ENCODE measurements around the gene NLN.
"Not testable (repeated sequence)": the region's sequence is repeated elsewhere in the genome, so short reads cannot be mapped to it uniquely, and the experiment has no call there.

Gene NLN

DNA sequence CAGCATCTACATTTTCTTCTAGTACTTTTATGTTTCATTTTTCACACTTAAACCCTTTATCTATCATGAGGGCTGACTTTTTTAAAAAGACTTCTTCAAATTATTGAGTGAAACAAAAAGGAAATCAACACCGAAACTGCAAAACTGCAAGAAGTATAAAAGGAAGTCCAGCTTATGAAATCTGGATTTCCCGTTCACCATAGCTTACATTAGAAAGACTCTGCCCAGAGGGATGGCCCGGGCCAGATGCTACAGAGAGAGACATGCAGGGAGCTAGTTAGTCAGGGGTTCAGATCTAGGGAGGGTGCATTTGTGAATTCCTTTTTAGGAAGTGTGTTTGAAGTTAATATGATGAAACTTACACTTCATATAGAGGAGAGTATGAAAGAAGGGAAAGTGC is 10.0 kb downstream of the NLN start:
- not testable (repeated sequence) for DNase-seq (ENCODE audit: low read depth)

DNA sequence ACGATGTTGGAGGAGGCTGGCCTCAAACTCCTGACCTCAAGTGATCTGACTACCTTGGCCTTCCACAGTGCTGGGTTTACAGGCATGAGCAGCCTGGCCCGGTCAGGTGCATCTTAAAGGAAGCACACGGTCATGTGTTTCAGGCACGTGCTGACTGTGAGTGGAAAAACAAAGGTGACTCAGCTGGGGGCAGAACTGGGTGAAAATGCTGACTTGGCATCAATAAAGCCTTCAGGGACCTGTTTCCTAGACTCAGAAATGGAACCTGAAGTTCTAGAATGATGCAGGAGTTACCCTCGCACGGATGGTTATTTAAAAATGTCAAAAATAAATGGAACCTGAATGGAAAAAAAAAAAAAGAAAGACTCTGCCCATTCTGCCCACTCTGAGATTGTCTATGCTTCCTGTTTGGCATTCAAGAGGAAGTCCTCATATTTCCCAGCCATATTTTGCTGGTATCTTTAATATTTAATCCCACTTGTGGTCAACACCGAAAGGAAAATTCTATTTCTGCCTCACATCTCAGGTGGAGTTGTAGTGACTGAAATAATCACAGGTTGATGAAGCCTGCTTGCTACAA is 12.3 kb downstream of the NLN start:
- not testable (repeated sequence) for DNase-seq (ENCODE audit: low read depth)

DNA sequence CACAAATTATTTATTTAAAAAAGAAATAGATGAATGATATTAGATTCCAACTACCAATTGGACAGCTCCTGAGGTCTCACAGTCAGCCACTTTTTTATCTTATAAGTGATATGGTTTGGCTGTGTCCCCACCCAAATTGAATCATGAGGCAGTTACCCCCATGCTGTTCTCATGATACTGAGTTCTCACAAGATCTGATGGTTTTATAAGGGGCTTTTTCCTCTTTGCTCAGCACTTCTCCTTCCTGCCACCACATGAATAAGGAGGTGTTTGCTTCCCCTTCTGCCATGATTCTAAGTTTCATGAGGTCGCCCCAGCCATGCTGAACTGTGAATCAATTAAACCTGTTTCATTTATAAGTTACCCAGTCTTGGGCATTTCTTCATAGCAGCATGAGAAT is 12.9 kb downstream of the NLN start:
- no peak for DNase-seq (ENCODE audit: low read depth)

DNA sequence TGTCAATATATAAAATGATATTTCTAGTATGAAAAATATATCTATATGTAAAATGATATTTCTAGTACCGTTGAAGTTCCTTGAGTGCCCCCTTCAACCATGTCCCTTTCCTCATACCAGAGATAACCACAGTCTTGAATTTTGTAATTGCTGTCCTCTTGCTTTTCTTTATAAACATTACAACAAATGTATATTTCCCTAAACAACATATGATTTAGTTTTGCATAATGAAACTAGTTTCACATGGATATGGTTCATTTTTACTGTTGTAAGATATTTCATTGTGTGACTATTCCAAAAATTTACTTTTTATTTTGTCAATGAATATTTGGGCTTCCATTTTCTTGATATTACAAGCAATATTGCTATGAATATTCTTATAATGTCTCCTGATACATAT is 14.0 kb downstream of the NLN start:
- DNase-seq (ENCODE audit: low read depth), result no peak

DNA sequence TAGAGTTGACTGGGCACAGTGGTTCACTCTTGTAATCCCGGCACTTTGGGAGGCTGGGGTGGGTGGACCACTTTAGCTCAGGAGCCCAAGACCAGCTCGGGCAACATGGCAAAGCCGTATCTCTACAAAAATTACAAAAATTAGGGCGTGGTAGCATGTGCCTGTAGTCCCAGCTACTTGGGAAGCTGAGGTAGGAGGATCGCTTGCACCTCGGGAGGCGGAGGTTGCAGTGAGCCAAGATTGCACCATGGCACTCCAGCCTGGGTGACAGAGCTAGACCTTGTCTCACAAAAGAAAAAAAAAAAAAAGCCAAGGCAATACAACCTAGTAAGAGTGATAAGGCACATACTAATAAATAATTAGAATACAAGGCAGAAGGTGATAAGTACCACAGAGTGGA is 15.8 kb downstream of the NLN start:
- DNase-seq (ENCODE audit: low read depth), result no peak

DNA sequence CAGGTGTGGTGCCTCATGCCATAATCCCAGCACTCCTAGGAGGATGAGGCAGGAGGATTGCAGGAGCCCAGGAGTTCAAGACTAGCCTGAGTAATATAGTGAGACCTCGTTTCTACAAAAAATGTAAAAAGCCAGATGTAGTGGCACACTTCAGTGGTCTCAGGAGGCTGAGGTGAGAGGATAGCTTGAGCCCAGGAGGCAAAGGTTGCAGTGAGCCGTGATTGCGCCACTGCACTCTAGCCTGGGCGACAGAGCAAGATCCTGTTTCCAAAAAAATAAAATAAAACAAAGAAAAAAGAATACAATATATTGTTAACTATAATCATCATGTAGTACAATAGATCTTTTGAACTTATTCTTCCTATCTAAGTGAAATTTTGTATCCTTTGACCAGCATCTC is 16.3 kb downstream of the NLN start:
- no peak for DNase-seq (ENCODE audit: low read depth)

DNA sequence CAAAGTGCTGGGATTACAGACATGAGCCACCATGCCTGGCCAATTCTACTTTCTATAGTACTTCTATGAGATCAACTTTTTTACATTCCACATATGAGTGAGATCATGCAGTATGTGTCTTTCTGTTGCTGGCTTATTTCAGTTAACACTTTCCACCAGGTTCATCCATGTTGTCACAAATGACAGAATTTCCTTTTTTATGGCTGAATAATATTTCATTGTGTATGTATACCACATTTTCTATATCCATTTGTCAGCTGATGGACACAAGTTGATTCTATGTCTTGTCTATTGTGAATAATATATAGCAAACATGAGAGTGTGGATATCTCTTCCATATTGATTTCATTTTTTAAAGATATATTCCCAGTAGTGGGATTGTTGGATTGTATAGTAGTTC is 17.2 kb downstream of the NLN start:
- no peak for DNase-seq (ENCODE audit: low read depth)

DNA sequence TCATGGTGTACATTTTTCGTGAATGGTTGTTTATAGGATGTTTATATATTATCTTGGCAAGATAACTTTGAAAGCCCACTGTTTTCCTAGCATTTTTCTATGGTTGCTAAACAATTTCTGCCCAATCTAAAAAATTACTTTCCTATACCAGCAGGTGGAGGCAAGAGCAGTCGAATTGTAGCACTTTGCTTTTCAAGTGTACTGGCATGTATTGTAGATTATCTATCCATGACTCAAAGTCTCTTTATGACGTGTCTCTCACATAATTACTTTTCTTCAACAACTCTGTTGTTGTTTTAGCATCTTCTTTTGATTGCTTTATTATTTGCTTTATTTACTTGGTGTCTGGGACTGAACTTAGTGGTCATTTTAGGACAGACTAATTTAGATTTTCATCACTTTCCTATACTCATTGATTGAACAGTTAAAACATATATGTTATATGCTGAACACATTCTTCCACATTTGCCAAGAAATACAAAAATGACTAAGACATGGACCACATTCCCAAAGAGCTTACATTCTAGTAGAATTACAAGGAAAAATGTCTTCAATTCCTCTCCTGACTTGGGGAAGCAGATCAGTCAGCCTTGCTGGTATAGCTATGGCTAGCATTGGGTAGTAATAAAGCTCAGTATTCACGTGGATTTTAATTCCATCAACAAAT is 20.7 kb downstream of the NLN start:
- DNase-seq (ENCODE audit: low read depth), result no peak

DNA sequence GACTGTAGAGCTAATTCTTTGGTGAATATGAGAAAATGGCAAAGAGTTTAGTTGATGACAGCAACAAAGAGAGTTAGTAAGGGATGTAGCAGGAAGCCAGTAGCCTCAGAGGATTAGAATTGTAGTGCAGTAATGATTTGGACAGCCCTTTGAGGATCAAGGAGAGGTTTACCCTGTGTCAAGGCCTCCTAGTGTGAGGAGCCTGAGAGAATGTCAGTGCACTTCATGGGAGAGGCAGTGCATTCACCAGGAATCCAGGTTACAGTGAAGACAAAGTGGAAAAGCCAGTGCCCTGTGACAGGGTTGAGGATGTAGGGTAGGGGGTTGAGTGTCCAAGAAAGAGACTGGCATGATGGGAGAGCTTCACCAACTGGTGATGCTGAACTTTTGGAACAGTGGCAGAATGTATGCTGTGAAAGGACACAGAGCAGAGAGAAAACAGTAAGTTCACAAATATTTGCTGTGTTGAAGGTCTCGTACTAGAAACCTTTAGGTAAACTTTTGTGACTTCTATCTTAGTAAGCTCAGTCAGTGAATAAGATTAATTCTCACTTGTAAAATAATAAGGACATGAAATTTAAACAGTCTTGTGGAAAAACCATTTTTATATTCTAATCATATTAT is 27.3 kb downstream of the NLN start:
- DNase-seq (ENCODE audit: low read depth), result no peak

DNA sequence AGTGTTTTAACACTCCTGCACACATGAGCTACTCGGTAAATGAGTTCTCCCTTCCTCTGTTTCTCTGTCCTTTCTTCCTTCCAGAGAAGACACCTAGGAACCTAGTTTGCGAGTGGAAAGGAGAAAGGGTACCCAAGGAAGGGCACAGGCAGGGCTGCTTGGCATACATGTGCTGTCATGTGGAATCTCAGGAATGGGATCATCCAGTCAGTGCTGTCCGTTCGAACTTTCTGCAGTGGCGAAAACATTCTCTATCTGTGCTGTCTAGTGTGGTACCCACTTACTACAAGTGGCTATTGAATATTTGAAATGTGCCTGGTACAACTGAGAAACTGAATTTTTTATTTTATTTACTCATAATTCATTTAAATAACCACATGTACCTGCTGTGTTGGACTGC is 28.0 kb downstream of the NLN start:
- DNase-seq (ENCODE audit: low read depth), result no peak

DNA sequence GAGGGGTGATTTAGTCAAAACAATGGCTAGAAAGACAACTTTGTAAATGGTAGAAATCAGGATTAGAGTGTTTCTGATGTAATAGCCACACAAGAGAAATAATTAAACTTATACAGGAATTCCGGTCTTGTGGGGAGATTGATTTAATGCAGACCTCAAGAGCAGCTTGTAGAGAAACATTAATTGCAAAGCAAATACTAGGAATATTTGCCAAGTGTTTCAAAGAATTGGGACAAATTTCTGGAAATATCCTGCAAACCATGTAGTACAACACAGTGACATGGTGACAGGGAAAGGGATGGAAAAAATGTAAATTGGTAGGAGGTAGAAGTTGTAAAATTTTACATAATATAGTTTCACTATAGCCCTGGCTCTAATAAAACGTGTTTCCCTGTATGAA is 28.9 kb downstream of the NLN start:
- DNase-seq (ENCODE audit: low read depth), result no peak

DNA sequence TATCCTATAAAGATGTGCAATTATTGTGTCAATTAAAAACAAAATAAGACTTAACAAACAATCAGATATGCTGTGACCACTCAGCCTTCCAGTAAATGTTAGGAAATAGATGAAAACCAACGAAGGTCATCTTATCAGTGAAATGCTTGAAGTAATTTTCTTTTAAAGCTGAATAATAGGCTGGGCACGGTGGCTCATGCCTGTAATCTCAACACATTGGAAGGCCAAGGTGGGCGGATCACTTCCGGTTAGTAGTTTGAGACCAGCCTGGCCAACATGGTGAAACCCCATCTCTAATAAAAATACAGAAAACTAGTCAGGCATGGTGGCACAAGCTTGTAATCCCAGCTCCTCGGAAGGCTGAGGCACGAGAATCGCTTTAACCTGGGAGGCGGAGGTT is 31.2 kb downstream of the NLN start:
- DNase-seq (ENCODE audit: low read depth), result no peak

DNA sequence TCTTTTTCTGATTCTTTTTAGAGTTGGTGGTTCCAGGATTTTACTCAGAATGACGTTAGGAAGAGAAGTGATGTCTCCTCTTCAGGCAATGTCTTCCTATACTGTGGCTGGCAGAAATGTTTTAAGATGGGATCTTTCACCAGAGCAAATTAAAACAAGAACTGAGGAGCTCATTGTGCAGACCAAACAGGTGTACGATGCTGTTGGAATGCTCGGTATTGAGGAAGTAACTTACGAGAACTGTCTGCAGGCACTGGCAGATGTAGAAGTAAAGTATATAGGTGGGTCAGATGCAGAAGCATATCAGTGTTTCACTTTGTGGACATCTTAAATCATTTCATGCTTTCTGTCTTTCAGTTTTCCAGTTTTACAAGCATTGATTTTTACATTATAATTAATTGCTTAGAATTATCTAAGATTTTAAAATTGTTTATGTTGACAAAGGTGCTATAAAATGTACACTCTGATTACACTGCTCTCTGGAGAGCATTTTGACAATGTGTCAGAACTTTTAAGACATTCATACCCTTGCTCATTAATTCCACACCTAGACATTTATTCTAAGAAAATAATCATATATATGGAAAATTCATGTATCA is 36.6 kb downstream of the NLN start:
- DNase-seq (ENCODE audit: low read depth), result no peak

DNA sequence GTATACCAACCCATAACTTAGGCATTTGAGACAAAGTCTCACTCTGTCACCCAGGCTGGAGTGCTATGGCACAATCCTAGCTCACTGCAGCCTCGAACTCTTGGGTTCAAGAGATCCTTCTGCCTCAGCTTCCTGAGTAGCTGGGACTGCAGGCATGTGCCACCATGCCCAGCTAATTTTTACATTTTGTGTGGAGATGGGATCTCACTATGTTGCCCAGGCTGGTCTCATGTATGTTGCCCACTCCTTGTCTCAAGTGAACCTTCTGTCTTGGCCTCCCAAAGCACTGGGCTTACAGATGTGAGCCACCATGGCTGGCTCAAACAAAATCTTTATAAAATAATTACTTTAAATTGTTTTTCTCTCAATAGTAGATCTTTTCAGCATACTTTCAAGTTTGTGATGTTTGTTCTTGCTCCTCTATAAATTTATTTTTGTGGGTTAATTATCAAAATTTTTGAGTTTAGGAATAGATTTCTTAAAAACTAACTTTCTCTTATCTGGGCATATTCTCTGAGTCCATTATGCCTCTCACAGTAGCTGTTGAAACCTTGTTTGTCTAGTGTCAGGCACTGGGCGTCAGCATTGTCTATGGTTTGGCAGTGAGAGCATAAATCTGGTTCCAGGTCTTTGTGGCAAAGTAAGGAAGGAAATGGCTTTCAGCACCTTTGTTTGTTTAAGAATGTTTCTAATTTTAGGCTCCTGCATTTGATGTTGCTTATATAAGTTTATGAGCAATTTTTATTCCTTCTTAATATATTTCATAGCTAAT is 38.7 kb downstream of the NLN start:
- DNase-seq (ENCODE audit: low read depth), result peak; percentile 31

DNA sequence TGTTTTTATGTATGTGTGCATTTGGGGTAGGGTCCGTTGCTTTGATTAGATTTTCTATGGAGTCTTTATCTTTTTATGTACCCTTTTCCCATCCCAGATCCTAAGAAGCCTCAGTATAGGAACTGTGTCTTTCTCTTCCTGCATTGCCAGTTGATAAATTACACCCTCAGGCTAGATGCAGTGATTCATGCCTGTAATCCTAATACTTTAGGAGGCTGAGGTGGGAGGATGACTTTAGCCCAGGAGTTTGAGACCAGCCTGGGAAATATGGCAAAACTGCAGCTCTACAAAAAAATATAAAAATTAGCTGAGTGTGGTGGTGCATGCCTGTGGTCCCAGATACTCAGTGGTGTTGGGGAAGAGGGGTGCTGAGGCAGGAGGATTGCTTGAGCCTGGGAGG is 40.2 kb downstream of the NLN start:
- no peak for DNase-seq (ENCODE audit: low read depth)

DNA sequence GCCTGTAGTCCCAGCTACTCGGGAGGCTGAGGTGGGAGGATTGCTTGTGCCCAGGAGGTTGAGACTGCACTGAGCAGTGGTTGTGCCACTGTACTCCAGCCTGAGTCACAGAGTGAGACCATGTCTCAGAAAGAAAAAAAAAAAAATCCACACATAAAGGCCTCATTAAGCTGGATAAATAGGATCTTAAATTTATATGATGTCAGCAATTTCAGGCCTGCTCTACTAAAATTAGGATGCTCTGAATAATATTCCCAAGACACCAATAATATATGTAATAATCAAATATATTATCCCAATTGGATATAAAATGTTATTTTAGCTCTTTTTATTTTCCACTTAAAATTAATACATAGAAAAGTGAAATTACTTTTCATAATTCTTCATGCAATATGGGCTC is 43.6 kb downstream of the NLN start:
- no peak for DNase-seq (ENCODE audit: low read depth)

DNA sequence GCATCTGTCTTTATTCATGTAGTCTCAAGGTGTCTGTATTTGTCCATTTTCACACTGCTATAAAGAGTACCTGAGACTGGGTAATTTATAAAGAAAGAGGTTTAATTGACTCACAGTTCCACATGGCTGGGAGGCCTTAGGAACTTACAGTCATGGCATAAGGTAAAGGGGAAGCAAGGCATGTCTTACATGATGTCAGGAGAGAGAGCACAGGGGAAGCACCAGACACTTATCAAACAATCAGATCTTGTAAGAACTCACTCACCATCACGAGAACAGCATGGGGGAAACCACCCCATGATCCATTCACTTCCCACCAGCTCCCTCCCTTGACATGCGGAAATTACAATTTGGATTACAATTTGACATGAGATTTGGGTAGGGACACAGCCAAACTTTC is 44.2 kb downstream of the NLN start:
- no peak for DNase-seq (ENCODE audit: low read depth)

DNA sequence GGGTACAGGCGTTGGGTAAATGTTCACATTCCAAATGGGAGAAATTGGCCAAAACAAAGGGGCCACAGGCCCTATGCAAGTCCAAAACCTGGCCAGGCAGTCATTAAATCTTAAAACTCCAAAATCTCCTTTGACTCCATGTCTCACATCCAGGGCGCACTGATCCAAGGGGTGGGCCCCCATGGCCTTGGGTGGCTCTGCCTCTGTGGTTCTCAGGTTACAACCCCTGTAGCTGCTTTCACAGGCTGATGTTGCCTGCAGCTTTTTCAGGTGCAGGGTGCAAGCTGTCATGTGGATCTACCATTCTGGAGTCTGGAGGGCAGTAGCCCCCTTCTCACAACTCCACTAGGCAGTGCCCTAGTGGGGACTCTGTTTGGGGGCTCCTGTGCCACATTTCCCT is 44.8 kb downstream of the NLN start:
- no peak for DNase-seq (ENCODE audit: low read depth)

DNA sequence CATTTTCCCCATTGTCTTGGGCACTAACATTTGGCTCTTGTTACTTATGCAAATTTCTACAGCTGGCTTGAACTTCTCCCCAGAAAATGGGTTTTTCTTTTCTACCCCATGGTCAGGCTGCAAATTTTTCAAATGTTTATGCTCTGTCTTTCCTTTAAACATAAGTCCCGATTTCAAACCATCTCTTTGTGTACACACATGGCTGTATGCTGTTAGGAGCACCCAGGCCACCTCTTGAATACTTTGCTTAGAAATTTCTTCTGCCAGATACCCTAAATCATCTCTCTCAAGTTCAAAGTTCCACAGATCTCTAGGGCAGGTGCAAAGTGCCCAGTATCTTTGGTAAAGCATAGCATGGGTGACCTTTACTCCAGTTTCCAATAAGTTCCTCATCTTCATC is 45.6 kb downstream of the NLN start:
- no peak for DNase-seq (ENCODE audit: low read depth)

DNA sequence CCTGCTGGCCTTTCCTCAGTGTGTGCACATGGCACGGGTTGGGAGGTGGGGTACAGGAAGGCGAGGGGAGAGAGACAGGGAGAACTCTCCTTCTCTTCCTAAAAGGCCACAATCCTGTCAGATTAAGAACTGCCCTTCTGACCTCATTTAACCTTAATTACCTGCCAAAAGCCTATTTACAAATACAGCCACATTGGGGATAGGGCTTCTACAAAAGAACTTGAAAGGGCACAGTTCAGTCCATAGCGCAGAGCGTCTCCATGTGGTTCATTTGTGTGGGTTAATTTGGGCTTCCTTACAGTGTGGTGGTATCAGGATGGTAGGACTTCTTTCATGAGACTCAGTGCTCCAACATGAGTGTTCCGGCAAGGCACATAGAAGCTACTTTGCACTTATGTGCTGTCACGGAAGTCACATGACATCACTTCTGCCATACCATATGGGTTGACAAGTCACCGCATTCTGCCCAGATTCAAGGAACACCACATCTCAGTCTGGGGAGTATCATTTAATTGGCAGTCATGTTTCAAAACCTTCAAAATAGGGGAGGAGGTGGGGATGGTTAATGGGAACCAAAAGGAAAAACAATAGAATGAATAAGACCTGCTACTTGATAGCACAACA is 46.8 kb downstream of the NLN start:
- DNase-seq (ENCODE audit: low read depth), result no peak

DNA sequence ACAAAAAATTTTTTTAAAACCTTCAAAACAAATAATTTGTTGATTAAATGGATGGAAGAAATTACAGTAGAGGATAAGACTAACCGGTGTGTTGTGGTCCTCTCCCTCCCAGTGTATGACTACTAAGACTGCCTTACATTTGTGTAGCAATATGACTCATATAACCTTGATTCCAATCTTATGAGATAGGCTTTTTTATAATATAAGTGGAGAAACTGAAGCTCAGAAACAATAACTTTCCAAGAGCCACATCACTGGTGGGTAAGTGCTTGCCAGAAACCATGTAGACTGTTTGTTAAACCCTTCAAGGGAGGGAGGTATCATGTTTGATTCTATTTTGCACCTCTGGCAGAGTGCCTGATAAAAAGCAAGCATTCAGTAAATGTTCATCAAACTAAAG is 47.5 kb downstream of the NLN start:
- DNase-seq (ENCODE audit: low read depth), result no peak

DNA sequence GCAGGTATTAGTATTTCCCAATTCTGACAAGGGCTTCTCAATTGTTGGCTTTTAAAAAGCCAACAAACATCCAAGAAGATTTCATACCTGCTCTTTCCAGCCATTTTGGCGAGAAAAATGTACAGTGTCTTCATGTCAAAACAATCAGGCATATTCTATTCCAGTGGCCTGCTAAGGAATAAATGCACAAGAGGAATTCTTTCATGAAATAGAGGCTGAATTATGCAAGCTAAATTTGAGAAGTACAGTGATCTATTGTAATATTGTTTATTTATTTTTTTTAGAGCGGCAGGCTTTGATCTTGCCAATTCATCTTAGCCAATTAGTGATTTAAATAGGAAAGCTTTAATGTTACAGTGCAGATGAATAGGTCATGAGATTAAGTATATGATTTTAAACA is 49.3 kb downstream of the NLN start:
- no peak for DNase-seq (ENCODE audit: low read depth)
